Measurements from ENCODE around the gene PPP3R1.
"Not testable (repeated sequence)": the region's sequence is repeated elsewhere in the genome, so short reads cannot be mapped to it uniquely, and the experiment has no call there.

Gene PPP3R1

GRCh38 chr2:68188831-68189230 lies 63.5 kb downstream of the PPP3R1 start:
- no peak for DNase-seq (ENCODE audit: low read depth)

GRCh38 chr2:68187329-68187728 lies 65.0 kb downstream of the PPP3R1 start:
- no peak for DNase-seq (ENCODE audit: low read depth)

GRCh38 chr2:68185541-68186164 lies 66.7 kb downstream of the PPP3R1 start:
- DNase-seq (ENCODE audit: low read depth), result peak; percentile 46

GRCh38 chr2:68182902-68183301 lies 69.4 kb downstream of the PPP3R1 start:
- no peak for DNase-seq (ENCODE audit: low read depth)

- DNase-seq (ENCODE audit: low read depth), result no peak
Observed at GRCh38 chr2:68178954-68179627, 73.2 kb downstream of the PPP3R1 start.

- no peak for DNase-seq (ENCODE audit: low read depth)
Observed at GRCh38 chr2:68178432-68178831, 73.9 kb downstream of the PPP3R1 start.

- no peak for DNase-seq (ENCODE audit: low read depth)
Observed at GRCh38 chr2:68177541-68177940, 74.8 kb downstream of the PPP3R1 start.

- no peak for DNase-seq (ENCODE audit: low read depth)
Observed at GRCh38 chr2:68176657-68177056, 75.7 kb downstream of the PPP3R1 start.

- not testable (repeated sequence) for DNase-seq (ENCODE audit: low read depth)
Observed at GRCh38 chr2:68175210-68175609, 77.1 kb downstream of the PPP3R1 start.

GRCh38 chr2:68172990-68173700 lies 79.2 kb downstream of the PPP3R1 start:
- DNase-seq (ENCODE audit: low read depth), result no peak

GRCh38 chr2:68172521-68172920 lies 79.8 kb downstream of the PPP3R1 start:
- no peak for DNase-seq (ENCODE audit: low read depth)

- DNase-seq (ENCODE audit: low read depth), result no peak
Observed at GRCh38 chr2:68171684-68172083, 80.6 kb downstream of the PPP3R1 start.

- DNase-seq (ENCODE audit: low read depth), result no peak
Observed at GRCh38 chr2:68171146-68171545, 81.2 kb downstream of the PPP3R1 start.

GRCh38 chr2:68169308-68169707 lies 83.0 kb downstream of the PPP3R1 start:
- DNase-seq (ENCODE audit: low read depth), result no peak

- no peak for DNase-seq (ENCODE audit: low read depth)
Observed at GRCh38 chr2:68167186-68167585, 85.1 kb downstream of the PPP3R1 start.

- no peak for DNase-seq (ENCODE audit: low read depth)
Observed at GRCh38 chr2:68163641-68164040, 88.7 kb downstream of the PPP3R1 start.

- DNase-seq (ENCODE audit: low read depth), result no peak
Observed at GRCh38 chr2:68158134-68158447, 94.2 kb downstream of the PPP3R1 start.

GRCh38 chr2:68157402-68158133 lies 94.8 kb downstream of the PPP3R1 start, which contains the start of gene PNO1:
Gene PNO1, plus strand, starts transcription at chr2:68157888. Its CDS starts 47 bp downstream, at chr2:68157935.
- DNase-seq (ENCODE audit: low read depth), result peak; percentile 95

GRCh38 chr2:68157002-68157401 lies 95.3 kb downstream of the PPP3R1 start:
- no peak for DNase-seq (ENCODE audit: low read depth)

GRCh38 chr2:68156419-68156818 lies 95.9 kb downstream of the PPP3R1 start:
- DNase-seq (ENCODE audit: low read depth), result no peak

GRCh38 chr2:68155618-68156017 lies 96.7 kb downstream of the PPP3R1 start:
- no peak for DNase-seq (ENCODE audit: low read depth)

- no peak for DNase-seq (ENCODE audit: low read depth)
Observed at GRCh38 chr2:68152681-68153347, 99.5 kb downstream of the PPP3R1 start.
